ENCODE measurements around the gene ADPRHL1.

ADPRHL1 gene

GRCh38 chr13:113415825-113416224, 37.5 kb downstream of the ADPRHL1 start:
- DNase-seq (ENCODE audit: low spot score) = no peak

GRCh38 chr13:113415032-113415431, 38.3 kb downstream of the ADPRHL1 start:
- DNase-seq (ENCODE audit: low spot score) = no peak

GRCh38 chr13:113414335-113414734, 39.0 kb downstream of the ADPRHL1 start:
- DNase-seq (ENCODE audit: low spot score) = no peak

- no peak for DNase-seq (ENCODE audit: low spot score)
These were observed 39.4 kb downstream of the ADPRHL1 start for GRCh38 chr13:113413898-113414282.

- DNase-seq (ENCODE audit: low spot score) = no peak
These were observed 40.0 kb downstream of the ADPRHL1 start for GRCh38 chr13:113413178-113413897.

- no peak for DNase-seq (ENCODE audit: low spot score)
These were observed 40.8 kb downstream of the ADPRHL1 start for GRCh38 chr13:113412440-113412839.

- no peak for DNase-seq (ENCODE audit: low spot score)
These were observed 41.9 kb downstream of the ADPRHL1 start for GRCh38 chr13:113411216-113412023.

- DNase-seq (ENCODE audit: low spot score) = no peak
These were observed 42.7 kb downstream of the ADPRHL1 start for GRCh38 chr13:113410472-113411201.

- no peak for DNase-seq (ENCODE audit: low spot score)
These were observed 44.7 kb downstream of the ADPRHL1 start for GRCh38 chr13:113408562-113408961.

GRCh38 chr13:113407531-113408393, 45.5 kb downstream of the ADPRHL1 start:
- DNase-seq (ENCODE audit: low spot score) = no peak

GRCh38 chr13:113407103-113407530, 46.2 kb downstream of the ADPRHL1 start:
- DNase-seq (ENCODE audit: low spot score) = no peak

- no peak for DNase-seq (ENCODE audit: low spot score)
These were observed 46.8 kb downstream of the ADPRHL1 start for GRCh38 chr13:113406321-113407102.

GRCh38 chr13:113405481-113406300, 47.6 kb downstream of the ADPRHL1 start:
- DNase-seq (ENCODE audit: low spot score) = no peak

GRCh38 chr13:113404723-113405471, 48.4 kb downstream of the ADPRHL1 start:
- no peak for DNase-seq (ENCODE audit: low spot score)

GRCh38 chr13:113404366-113404722, 48.9 kb downstream of the ADPRHL1 start:
- no peak for DNase-seq (ENCODE audit: low spot score)

GRCh38 chr13:113403255-113404104, 49.8 kb downstream of the ADPRHL1 start:
- no peak for DNase-seq (ENCODE audit: low spot score)

- DNase-seq (ENCODE audit: low spot score) = no peak
These were observed 50.6 kb downstream of the ADPRHL1 start for GRCh38 chr13:113402471-113403254.

All from CD4-positive, alpha-beta T cell treated with Interleukin-2 at 100 ng/mL for 4 hours (primary cell).